SK-N-MC (cell line): ENCODE measurements around the gene WBP11.

Experiments used
- EZH2 ChIP-seq: fragments of 200-600 bp; sonication (generic); IDR thresholded peaks from one replicate; pipeline ENCODE4 v1.6.1; 2017; ENCODE audit warnings: antibody characterized with exemption
- POLR2AphosphoS5 ChIP-seq: IDR thresholded peaks from 2 replicates; pipeline ENCODE4 v1.6.1; 2012; ENCODE audit warnings: mild to moderate bottlenecking, low read depth, low read length, borderline replicate concordance

DNA sequence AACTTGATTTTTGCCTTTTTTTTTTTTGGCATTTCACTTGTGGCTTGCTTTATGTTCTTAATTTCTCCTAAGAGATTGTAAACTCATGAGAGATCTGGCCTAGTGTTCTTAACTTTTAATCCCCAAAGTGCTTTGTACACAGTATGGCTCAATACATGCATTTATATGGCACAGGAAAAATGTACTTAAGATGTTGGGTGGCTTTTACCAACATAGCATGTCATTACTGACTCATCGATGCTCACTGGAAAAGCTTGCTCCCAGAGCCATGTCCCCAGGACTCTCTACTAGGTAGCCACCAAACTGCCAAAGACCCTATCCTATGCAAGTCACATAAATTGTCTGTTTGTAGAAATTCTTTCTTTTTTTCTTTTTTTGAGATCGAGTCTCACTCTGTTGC is 23.8 kb upstream of the WBP11 start:
- TF ChIP-seq EZH2 (no peak), POLR2AphosphoS5 (no peak)
